Activated T-cell treated with anti-CD3 and anti-CD28 coated beads, Interleukin-2, amount 50 U/mL, for 1 hour (primary cell): ENCODE measurements around the gene TAF11.
A peak's percentile ranks its signal among the peaks of the same experiment; 100 is the strongest.
"Not testable (repeated sequence)": the region's sequence is repeated elsewhere in the genome, so short reads cannot be mapped to it uniquely, and the experiment has no call there.

Experiments
- DNase-seq: peaks from one replicate; pipeline ENCODE4 v3.0.0-alpha.2; 2020

TAF11 gene, protein sequence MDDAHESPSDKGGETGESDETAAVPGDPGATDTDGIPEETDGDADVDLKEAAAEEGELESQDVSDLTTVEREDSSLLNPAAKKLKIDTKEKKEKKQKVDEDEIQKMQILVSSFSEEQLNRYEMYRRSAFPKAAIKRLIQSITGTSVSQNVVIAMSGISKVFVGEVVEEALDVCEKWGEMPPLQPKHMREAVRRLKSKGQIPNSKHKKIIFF

DNA sequence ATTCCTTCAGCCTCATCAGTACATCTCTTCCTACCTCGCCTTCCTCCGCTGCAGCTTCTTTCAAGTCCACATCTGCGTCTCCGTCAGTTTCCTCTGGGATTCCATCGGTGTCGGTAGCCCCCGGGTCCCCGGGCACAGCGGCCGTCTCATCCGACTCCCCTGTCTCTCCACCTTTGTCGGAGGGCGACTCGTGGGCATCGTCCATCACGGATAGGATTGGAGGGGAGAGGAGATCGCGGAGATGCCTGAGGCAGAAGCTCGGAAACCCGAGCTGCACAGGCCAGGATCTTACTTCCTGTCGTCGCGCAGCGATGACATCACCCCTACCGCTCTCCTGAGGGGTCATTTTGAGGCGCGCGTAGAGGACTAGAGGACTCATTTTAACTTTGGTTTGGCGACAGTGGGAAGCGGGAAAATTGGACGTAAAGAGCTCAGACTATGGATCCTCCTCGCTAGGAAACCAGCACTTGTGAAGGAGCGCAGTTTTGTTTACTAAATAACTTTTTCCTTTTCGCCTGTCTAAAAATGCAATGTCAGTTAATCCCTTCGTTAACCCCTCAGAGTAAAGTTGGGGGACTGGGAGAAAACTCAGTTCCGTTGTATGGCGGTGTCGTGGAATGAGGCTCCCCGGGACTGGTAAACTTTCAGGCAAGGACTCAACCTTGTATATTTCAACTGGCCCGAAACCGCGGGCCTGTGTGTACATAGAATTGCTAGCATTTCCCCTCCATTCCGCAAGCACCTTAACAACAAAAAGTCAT is at the start of gene TAF11:
TSS of gene TAF11 (minus strand) at position 290 of the 761 bp plus-strand sequence. CDS start at position 205, 85 bp downstream.
- DNase-seq: peak; percentile 88

DNA sequence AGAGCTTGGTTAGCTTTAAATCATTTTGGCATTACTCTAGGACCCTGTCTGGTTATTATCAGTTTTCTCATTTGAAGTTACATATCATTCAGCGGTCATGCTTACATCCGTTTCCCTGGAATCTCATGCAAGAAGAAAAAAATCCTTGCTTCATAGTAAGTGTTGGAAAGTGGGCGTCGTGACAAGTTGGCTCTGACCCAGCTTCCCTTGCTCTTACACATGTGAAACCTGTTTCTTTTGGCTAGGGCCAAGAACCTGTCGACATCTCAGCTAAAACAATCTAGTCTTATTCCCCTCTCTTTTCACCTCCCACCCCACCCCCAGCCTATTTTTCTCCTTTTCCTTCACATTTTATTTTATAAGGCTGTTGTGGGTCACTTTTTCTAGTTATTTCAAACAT is 46.7 kb upstream of the TAF11 start:
- DNase-seq: no peak

DNA sequence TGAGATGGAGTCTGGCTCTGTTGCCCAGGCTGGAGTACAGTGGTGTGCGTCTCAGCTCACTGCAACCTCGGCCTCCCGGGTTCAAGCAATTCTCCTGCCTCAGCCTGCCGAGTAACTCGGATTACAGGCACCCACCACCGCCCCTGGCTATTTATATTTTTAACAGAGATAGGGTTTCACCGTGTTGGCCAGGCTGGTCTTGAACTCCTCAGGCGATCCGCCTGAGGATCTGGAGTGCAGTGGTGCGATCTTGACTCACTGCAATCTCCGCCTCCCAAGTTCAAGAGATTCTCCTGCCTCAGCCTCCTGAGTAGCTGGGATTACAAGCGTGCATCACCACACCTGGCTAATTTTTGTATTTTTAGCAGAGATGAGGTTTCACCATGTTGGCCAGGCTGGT is 44.4 kb upstream of the TAF11 start:
- not testable (repeated sequence) for DNase-seq

DNA sequence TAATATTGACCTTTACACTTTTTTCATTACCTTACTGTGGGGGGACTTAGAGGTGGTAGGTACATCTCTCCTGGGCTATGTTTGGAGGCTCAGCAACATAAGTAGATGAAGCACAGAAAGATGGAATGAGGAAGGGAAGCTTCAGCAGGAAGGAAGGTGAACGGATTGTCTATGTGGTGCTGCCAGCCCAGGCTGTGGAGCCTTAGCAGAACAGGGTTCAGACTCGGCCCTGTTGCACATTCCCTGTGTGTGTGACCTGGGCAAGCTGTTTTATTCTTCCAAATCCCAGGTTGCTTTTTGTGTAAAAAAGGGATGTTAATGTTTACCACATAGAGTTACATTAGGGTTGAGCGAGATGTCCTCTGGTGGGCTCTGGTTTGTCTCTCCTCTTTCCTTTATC is 42.4 kb upstream of the TAF11 start:
- no peak for DNase-seq

DNA sequence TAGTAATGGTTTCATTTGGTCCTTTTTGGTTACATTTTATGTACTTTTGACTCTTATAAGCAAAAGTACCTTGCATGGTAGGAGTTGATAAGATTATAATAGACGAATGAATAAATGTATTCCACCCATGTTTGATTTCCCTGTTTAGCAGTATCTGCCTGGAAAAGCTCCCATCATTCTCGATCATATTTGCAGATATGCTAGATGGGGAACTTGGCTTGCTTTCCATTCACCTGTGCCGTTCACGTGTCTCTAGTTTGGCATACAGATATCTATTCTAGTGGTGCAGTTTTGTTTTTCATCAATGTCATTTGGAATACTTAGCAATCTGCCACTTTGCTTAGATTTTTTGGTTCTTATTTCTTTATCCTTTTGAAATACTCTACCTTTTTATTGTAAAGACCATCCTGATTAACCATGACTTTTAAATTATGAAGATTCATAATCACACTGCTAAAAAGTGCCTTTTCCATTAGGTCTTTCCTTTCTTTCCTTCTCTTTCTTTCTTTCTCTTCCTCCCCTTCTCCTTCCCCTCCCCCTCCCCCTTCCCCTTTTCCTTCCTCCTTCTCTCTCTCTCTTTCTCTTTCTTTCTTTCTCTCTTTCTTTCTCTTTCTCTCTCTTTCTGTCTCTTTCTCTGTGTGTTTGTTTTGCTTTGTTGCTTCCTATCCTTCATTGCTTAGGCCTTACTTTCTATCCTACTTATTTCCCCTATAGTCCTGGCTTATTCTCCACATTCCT is 41.6 kb upstream of the TAF11 start:
- no peak for DNase-seq

DNA sequence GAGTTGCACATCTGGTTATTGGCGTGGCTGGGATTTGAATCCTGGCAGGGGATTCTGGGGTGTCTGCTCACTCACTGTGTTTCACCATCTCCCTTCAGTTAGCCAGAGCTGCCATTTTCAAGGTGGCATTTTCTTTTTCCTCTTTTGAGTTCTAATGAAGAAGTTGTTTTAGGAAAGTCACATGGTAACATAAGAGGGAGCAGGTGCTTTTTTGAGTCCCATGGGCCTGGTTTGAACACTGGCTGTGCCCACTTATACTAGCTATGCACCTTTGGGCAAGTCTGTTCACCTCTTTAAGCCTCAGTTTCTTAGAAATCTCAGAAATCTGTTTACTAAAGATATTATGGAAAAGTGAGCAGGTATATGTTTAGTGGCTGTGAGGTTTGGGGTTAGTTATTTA is 40.9 kb upstream of the TAF11 start:
- DNase-seq: no peak

DNA sequence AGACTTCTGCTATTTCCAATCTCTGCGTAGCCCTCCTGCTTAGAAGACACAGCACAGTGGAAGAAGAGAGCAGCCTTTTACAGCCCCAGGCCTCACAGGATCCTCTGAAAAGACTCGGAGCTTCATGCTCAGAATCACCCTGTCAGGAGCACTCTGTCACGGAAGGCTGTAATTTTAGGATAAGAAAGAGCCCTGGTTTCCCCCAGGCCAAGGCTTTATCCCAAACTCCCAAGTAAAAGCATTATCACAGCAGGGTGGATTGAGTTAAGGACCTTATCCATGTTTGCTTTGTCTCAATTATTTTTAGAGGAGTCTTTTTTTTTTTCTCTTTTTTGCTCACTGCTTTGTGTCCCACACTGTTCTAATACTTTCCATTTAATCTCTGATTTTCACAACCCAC is 40.4 kb upstream of the TAF11 start:
- no peak for DNase-seq

DNA sequence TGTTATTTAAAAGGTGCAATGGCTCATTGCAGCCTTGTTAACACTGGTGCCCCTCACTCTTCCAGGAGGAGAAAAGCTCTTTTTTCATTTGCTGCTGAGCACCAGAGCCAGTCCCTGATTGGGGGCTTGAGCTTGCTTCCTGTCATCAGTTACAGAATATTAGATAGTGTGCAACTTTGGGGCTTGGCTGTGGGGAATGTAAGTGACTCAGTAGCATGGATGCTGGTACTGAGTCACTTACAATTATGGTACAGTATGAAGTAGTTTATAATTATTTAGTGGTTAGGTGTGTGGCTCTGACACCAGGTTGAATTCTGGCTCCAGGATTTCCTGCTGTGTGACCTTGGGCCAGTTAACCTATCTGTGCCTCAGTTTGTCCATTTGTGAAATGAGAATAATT is 38.8 kb upstream of the TAF11 start:
- DNase-seq: no peak

DNA sequence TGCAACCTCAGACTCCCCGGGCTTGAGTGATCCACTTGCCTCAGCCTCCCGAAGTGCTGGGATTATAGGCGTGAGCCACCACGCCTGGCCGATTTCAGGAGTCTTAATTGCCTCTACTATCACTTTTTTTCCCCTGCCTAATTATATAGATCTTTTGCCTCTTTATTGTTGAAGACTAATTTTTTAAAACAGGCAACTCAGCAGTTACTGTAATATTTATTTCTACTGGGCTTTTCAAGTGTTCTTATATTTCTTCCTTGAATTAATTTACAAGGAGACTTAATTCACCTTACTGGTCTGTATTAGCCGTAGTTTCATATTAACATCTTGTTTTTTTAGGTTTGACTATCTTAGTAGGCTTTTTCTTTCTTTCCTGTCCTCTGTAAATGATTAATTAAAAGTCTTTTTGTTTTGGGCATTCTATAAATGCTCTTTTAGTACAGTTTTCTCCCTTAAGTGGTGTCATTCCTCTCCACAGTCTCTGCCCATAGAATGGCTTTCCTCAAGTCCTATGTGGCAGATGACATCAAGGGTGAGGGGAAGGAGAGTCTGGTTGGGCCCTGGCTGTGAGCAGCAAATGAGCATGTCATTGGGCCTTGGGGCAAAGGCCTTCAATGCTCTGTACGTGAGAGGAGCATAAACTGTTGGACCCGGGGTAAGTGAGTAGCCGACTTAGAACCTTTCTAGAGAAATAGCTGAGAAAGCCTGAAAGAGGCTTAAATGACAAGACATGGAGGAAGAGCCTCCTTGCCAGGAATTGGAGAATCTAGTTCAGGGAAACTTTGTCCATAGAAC is 37.2 kb upstream of the TAF11 start:
- no peak for DNase-seq

DNA sequence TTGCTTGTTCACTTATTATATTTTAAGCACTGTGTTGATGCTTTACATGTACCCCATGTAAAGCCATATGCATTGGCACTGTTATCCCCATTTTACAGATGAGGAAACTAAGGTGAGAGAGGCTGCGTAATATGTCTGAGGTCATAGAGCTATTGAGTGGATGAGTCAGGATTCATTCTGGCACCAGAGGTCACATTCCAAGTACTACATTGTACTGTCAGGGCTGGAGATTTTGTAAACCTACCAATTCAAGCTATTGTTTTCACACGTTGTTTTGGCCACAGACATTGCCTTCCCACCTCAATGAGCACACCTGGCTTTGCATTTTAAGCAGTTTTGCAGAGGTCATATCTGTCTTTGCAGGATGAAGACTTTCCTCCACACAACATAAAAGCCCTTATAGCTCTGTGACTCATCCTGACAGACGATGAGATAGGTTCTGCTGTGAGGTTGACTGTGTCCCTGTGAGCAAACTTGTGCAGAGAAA is 34.4 kb upstream of the TAF11 start:
- DNase-seq: no peak

DNA sequence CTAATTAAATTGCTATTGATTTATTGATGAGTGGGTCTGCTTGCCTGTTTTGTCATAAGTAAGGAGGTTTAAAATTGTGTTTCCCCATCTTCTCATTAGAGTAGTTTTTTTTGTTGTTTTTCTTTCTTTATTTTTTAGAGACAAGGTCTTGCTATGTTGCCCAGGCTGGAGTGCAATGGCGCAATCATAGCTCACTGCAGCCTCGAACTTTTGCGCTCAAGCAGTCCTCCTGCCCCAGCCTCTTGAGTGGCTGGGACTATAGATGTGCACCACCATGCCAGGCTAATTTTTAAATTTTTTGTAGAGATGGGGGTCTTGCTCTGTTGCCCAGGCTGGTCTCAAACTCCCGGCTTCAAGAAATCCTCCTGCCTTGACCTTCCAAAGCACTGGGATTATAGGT is 32.3 kb upstream of the TAF11 start:
- DNase-seq: no peak

DNA sequence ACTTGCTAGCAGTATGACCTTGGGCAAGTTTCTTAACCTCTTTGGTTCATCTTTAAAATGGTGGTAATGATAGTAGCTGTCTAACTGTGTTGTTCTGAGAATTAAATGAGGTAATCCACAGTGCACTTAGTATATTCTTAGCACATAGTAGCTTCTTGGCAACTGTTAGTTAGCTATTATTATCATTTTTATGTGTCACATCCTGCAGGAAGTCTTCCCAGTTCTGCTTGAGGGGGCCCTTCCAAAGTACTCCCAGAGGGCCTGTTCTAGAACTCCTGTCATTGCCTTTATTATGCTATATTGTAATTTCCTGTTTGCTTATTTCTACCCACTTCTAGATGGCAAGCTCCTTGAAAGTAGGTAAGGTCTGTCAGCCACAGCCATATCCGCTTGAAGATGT is 31.8 kb upstream of the TAF11 start:
- no peak for DNase-seq

DNA sequence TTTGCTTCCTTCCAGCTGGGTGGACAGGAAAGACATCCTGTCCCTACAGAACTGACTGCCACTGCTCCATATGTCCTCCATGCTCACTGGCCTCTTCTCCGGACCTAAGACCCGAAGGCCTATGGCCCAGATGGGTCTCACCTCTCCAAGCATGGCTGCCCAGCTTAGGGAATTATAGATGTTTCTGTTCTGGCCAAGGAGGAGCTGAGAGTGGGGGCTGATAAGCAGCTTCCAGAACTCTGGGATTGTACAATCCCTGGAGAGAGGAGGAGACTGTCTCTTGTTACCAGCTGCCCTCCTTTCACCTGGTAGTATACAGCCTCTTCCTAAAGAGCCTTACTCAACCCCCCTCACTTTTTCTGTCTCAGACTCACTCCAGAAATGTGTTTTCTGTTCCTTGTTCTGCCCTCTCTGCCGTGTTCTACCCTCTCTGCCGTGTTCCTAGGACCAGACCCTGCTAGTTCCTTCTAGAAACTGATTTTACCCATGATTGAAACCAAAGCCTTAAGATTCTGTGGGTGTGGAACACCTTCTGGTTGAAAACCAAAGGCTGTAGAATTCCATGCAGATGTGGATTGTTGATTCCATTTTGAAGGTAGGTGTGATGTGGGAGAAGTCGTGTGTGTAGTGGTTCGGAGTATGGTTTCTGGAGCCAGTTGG is 29.9 kb upstream of the TAF11 start:
- DNase-seq: no peak

DNA sequence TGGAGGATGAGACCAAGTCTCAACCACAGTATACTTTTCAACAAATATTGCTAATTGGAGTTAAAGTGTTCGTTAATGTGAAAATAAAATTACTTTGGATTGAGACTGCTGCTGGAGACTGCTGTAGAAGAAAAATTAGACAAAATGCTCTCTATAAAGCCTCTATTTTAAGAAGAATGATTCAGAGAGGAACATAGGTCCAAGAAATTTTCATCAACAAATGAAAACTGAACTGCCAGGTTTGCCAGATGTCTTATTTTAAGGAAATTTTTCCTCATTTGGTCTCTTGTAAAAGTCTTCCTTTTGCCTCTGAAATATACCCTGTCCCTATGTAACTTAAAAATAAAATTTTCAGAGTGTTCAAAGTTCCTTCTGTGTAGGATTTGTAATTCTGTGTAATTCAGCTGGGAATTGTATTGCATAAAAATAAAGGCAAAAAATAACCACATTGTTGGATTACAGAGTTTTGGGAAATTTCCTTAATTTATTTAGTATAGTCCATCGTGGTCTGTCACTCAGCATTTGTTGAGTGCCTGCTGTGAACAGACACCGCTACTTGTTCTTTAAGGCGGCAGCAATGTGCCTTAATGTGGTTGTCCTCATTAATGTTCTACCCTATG is 28.6 kb upstream of the TAF11 start:
- no peak for DNase-seq

DNA sequence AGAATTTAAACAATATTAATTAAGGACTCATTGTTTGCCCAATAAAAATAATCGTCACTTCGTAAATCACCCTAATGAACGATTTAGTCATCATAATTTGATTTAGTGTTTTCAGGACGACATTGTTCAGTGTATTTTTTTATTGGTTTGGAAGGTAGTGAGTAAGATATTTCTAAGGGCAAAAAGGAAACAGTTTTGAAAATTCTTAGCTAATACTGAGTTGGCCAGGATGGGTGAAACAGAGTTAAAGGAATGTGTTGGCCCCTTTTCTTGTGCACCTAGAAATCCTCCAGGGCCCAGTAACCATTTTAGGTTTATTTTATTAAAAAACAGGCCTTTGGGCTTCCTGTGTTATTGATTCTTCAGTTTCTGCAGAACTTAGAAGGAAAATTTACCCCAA is 26.5 kb upstream of the TAF11 start:
- DNase-seq: no peak

DNA sequence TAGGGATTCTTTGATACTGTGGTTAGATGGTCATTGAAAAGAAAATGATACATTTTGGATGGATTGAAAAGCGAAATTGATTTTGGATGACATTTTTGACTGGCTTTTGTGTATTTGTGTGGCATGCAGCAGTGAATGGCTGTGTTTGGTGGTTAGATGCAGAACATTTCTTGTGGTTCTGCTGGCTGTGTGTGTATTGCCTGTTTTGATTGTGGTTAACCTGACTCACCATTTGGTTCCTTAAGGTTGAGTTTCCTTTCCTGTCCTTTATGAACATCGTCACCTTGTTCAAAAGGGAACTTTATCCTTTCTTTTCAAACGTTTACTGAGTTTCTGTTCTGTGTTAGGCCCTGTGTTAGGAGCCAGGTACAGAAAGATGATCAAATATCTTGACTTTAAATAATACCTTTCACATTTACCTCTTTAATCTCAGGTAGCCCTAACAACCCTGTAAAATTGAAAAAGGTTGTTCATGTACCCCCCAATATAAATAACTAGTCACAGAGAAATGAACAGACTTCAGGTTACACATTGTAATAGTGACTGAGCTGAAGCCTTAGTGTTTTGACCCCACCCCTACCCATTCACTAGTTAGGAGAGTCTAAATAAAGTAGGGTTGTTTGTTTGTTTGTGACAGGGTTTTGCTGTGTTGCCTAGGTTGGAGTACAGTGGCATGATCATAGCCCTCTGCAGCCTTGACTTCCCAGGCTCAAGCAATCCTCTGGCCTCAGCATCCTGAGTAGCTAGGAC is 25.0 kb upstream of the TAF11 start:
- no peak for DNase-seq

DNA sequence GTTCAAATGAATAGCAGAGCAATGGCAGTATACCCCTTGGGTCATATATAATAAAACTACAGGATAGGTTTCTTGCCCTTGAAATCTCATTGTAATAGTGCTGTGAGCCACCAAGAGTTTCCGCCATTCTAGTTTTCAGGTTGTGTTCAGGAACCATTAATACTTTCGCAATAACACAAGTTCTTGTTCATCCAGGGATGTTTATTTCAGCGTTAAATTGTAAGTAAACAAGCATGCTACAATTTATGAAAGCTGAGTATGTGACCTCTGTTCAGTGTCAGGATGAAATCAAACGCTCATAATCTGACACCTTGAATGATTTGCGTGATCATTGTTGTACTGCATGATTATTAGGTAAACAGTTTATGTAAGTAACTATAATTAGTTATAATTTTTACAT is 24.0 kb upstream of the TAF11 start:
- no peak for DNase-seq

DNA sequence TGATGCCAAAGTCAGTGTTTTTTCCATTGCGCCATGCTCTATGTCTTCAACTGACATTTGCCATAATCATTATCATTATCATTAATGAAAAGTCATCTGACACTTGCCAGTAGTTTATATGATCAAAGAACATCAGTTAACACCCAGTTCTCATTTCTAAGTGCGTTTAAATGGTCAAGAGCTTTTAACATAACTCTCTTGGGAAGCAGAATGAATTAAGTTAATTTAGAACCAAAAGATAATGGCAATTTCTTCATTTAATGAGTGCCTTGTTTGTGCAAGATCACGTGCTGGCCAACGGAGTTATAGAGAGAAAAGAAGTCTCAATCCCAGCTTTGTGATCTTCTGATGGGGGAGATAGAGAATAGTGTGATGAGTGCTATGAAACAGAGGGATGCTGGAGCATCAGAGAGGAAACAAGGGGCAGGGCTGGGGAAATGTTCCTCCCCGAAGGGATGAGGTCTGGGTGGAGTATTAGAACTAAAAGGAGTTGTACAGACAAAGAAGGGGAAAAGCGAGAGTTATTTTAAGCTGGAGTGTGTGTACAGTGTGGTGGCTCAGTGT is 21.6 kb upstream of the TAF11 start:
- no peak for DNase-seq

DNA sequence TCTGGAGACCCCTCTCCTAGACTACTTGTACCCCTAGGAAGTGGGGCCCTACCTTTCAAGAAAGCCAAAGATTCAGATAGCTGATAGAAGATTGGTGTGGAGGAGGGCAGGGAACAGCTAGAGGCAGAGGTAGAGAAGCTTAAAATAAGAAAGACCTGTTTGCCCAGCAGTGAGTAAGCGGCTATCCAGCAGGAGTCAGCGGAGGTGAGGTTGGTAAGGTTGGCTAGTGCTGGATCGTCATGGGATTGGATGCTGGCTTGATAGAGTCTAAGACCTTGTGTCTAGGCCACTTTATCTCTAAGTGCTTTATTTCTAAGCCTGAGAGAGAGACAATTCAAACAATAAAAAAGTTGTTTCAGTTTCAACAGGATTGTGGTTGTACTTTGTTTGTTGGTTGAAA is 20.4 kb upstream of the TAF11 start:
- no peak for DNase-seq

DNA sequence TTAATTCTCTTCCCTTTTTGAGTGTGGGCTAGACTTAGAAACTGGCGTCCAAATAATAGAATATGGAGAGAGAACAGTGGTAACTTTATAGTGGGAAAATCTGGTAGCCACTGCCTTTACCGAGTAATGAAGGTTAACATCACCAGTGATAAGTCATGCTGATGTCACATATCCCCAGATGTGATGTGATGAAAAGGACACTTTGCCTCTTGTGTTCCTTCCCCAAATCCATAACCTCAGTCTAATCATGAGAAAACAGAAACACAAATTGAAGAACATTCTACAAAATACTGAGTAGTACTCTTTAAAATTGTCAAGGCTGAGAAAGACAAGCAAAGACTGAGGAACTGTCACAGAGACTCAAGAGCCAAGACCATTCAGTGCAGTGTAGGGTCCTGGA is 19.0 kb upstream of the TAF11 start:
- DNase-seq: no peak
